Astrocyte of the cerebellum (primary cell): ENCODE data around the gene RAB30.

Experiments used
- DNase-seq: peaks from one replicate; pipeline ENCODE4 v3.0.0-alpha.2; 2011; ENCODE audit warnings: low read depth
- H3K4me3 ChIP-seq: 2 replicates; pipeline ENCODE4 v1.5.1; 2011; ENCODE audit warnings: mild to moderate bottlenecking, low read depth, low read length, moderate library complexity
- CTCF ChIP-seq: IDR thresholded peaks from 2 replicates; pipeline ENCODE4 v1.5.1; 2012; ENCODE audit warnings: low read length, low read depth, moderate library complexity, mild to moderate bottlenecking; ENCODE audit errors: missing control alignments
- in situ Hi-C: cut with HindIII; loops from 2 replicates; pipeline ENCODE4 v1.10.0; 2017; ENCODE audit warnings: low sequenced_read_pairs

Gene RAB30

GRCh38 chr11:82930734-82931133 is 141.0 kb downstream of the RAB30 start:
- TF ChIP-seq CTCF = no peak
- no peak overlapping the region for H3K4me3 ChIP-seq
- in situ Hi-C loops = no loop called here
- DNase-seq = no peak

- in situ Hi-C loops = no loop called here
- H3K4me3 ChIP-seq = no peak overlapping the region
- TF ChIP-seq CTCF = no peak
- no peak for DNase-seq
Observed at GRCh38 chr11:82930229-82930628, 141.5 kb downstream of the RAB30 start.

- no peak for TF ChIP-seq CTCF
- in situ Hi-C loops = no loop called here
- no peak overlapping the region for H3K4me3 ChIP-seq
- no peak for DNase-seq
Observed at GRCh38 chr11:82929121-82929520, 142.6 kb downstream of the RAB30 start.

GRCh38 chr11:82927264-82927880 is 144.3 kb downstream of the RAB30 start:
- H3K4me3 ChIP-seq = no peak overlapping the region
- in situ Hi-C loops = no loop called here
- peak; percentile 39 for DNase-seq
- peak; percentile 74 for TF ChIP-seq CTCF

GRCh38 chr11:82924522-82925224 is 147.0 kb downstream of the RAB30 start:
- no peak for TF ChIP-seq CTCF

More at GRCh38 chr11:82924522-82925224, 147.0 kb downstream of the RAB30 start:
- in situ Hi-C loops = no loop called here
- no peak for DNase-seq
- H3K4me3 ChIP-seq = no peak overlapping the region
